Measurements from ENCODE around the gene BOD1L1.
"Not testable (repeated sequence)": the region's sequence is repeated elsewhere in the genome, so short reads cannot be mapped to it uniquely, and the experiment has no call there.

Gene BOD1L1

GRCh38 chr4:13561673-13562072 lies 65.9 kb downstream of the BOD1L1 start:
- no peak for TF ChIP-seq CTCF (conservative IDR thresholded peaks at IDR 0.05; ENCODE audit: low read length)
- no peak overlapping the region for H3K4me3 ChIP-seq (ENCODE audit: low read length)
- DNase-seq (ENCODE audit: low read depth): no peak

- H3K4me3 ChIP-seq (ENCODE audit: low read length); DNase-seq (ENCODE audit: low read depth): not testable (repeated sequence)
Observed at GRCh38 chr4:13560111-13560510, 67.4 kb downstream of the BOD1L1 start.

GRCh38 chr4:13559413-13559812 lies 68.1 kb downstream of the BOD1L1 start:
- H3K4me3 ChIP-seq (ENCODE audit: low read length): no peak overlapping the region
- TF ChIP-seq CTCF (conservative IDR thresholded peaks at IDR 0.05; ENCODE audit: low read length): no peak
- peak; percentile 85 for DNase-seq (ENCODE audit: low read depth)

- TF ChIP-seq CTCF (conservative IDR thresholded peaks at IDR 0.05; ENCODE audit: low read length): no peak
- no peak for DNase-seq (ENCODE audit: low read depth)
- no peak overlapping the region for H3K4me3 ChIP-seq (ENCODE audit: low read length)
Observed at GRCh38 chr4:13558881-13559280, 68.6 kb downstream of the BOD1L1 start.

GRCh38 chr4:13555325-13555724 lies 72.2 kb downstream of the BOD1L1 start:
- no peak overlapping the region for H3K4me3 ChIP-seq (ENCODE audit: low read length)
- DNase-seq (ENCODE audit: low read depth): no peak
- no peak for TF ChIP-seq CTCF (conservative IDR thresholded peaks at IDR 0.05; ENCODE audit: low read length)

GRCh38 chr4:13553081-13553480 lies 74.4 kb downstream of the BOD1L1 start:
- no peak for TF ChIP-seq CTCF (conservative IDR thresholded peaks at IDR 0.05; ENCODE audit: low read length)
- DNase-seq (ENCODE audit: low read depth): no peak
- H3K4me3 ChIP-seq (ENCODE audit: low read length): no peak overlapping the region

GRCh38 chr4:13548984-13549546 lies 78.5 kb downstream of the BOD1L1 start:
- DNase-seq (ENCODE audit: low read depth): peak; percentile 68
- H3K4me3 ChIP-seq (ENCODE audit: low read length): peak overlapping the region; percentile 61
- peak; percentile 90 for TF ChIP-seq CTCF (conservative IDR thresholded peaks at IDR 0.05; ENCODE audit: low read length)

Measured in AG10803 (cell line).